NCI-H82 (cell line): Measurements from ENCODE around the gene ARG2.

Source experiments
- DNase-seq: peaks from one replicate; lab custom pipeline; 2025; lab: John Stamatoyannopoulos, UW

The ARG2 gene

GRCh38 chr14:67619446-67620216 lies at the start of gene ARG2:
ARG2 (plus strand) TSS chr14:67619920; CDS start chr14:67619978, 58 bp downstream.
- peak; percentile 93 for DNase-seq

- no peak for DNase-seq
These were observed 49.3 kb upstream of the ARG2 start for GRCh38 chr14:67570453-67570852.

- peak; percentile 77 for DNase-seq
These were observed 48.3 kb upstream of the ARG2 start for GRCh38 chr14:67571275-67571990.

GRCh38 chr14:67571991-67572323 lies 47.8 kb upstream of the ARG2 start:
- no peak for DNase-seq

GRCh38 chr14:67572608-67573007 lies 47.1 kb upstream of the ARG2 start:
- DNase-seq = no peak

GRCh38 chr14:67573228-67574010 lies 46.3 kb upstream of the ARG2 start:
- no peak for DNase-seq

- no peak for DNase-seq
These were observed 45.6 kb upstream of the ARG2 start for GRCh38 chr14:67574156-67574555.

- no peak for DNase-seq
These were observed 44.9 kb upstream of the ARG2 start for GRCh38 chr14:67574806-67575205.

GRCh38 chr14:67575684-67576083 lies 44.0 kb upstream of the ARG2 start:
- no peak for DNase-seq

GRCh38 chr14:67576216-67576955 lies 43.3 kb upstream of the ARG2 start:
- DNase-seq = no peak

- no peak for DNase-seq
These were observed 42.4 kb upstream of the ARG2 start for GRCh38 chr14:67577181-67577808.

GRCh38 chr14:67577909-67578749 lies 41.6 kb upstream of the ARG2 start:
- DNase-seq = no peak

GRCh38 chr14:67579040-67579439 lies 40.7 kb upstream of the ARG2 start:
- no peak for DNase-seq

- no peak for DNase-seq
These were observed 40.1 kb upstream of the ARG2 start for GRCh38 chr14:67579636-67580035.

GRCh38 chr14:67580336-67581171 lies 39.2 kb upstream of the ARG2 start:
- peak; percentile 7 for DNase-seq

- DNase-seq = no peak
These were observed 38.1 kb upstream of the ARG2 start for GRCh38 chr14:67581643-67582042.

- DNase-seq = no peak
These were observed 37.7 kb upstream of the ARG2 start for GRCh38 chr14:67582061-67582460.

GRCh38 chr14:67583711-67584644 lies 35.7 kb upstream of the ARG2 start:
- peak; percentile 65 for DNase-seq

GRCh38 chr14:67584978-67585377 lies 34.7 kb upstream of the ARG2 start:
- no peak for DNase-seq
